CD4-positive, alpha-beta T cell treated with Interleukin-17A for 1 hour (primary cell): ENCODE results near the gene DUSP8.
"Not testable (repeated sequence)": the region's sequence is repeated elsewhere in the genome, so short reads cannot be mapped to it uniquely, and the experiment has no call there.

ENCODE experiments used
- DNase-seq: peaks from one replicate; pipeline ENCODE4 v3.0.0-alpha.2; 2020

The DUSP8 gene

DNA sequence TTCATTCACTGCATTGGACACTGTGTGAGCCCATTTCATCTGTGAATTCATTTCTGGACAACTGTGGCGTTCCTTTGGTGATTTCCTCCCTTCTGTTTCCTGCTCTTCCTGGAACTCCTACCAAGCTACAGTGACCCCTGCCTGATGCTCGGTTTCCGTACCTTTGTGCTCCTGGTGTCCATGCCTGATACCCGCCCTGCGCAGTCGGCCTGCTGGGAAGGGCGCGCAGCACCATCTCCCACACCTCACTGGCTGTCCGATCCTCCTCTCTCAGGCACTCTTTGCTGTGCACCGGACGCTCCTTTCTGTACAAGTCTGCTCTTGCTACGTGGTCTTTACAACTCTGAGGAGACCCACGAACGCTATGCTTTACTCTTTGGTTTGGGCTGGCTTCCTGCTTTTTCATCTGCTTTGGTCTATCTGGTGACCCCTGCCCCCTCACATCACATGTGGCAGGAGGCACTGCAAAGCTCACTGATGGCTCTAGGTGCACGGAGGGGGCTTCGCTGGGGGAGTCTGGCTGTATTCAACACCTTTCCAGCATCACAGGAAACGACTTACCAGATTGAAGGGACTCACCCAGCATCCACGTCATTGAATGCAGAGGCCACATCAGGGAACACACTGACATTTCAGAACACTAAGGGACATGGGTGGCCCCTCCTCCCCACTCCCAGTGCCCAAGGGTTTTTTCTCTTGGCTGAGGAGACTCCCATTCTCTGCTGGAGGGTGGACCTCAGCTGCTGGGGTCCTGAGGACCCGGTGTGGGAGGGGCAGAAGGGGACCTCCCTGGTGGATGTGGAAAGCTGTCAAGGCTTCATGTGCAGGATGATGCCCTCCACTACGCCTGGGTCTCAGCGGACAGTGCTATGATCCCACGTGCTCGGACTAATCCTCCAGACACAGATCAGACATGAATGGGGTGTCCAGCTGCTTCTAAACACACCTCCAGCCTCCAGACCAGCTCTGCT lies 58.5 kb downstream of the DUSP8 start:
- no peak for DNase-seq

GRCh38 chr11:1512531-1513258 lies 59.4 kb downstream of the DUSP8 start:
- peak; percentile 5 for DNase-seq

DNA sequence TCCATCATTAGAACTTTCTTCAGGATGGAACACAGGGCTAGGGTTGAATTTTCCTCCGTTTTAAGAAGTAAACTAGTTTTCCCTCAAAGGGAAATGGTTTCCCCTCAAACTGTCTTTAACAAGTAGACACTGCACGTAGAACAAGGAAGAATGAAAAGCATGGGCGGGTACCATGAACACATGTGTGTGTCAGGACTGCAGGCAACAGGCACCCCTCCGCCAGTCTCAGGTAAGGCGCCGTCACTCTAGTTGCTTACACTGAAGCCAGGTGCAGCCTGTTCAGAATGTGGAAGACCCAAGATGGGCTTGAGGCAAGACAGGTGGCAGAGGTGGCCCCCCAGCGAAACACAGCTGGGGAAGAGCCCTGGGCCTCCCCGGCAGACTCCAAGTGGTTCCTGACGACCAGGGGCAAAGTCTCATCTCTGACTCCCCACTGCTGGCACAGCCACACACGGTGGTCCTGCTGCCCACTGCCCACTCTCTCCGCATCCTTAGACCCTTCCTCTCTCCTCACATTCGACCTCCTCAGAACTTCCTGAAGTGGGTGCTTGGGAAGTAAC lies 60.1 kb downstream of the DUSP8 start:
- DNase-seq = no peak

GRCh38 chr11:1510928-1511327 lies 61.1 kb downstream of the DUSP8 start:
- no peak for DNase-seq

DNA sequence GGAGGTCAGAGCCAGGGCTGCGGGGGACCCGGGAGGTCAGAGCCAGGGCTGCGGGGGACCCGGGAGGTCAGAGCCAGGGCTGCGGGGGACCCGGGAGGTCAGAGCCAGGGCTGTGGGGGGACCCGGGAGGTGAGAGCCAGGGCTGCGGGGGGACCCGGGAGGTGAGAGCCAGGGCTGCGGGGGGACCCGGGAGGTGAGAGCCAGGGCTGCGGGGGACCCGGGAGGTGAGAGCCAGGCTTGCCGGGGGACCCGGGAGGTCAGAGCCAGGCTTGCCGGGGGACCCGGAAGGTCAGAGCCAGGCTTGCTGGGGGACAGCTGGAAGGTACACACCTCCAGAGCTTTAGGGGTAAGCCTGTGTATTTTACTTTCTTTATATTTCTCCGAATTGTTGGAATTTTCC lies 61.7 kb downstream of the DUSP8 start:
- DNase-seq = not testable (repeated sequence)

- DNase-seq = no peak
Observed at GRCh38 chr11:1509626-1510255, 62.3 kb downstream of the DUSP8 start.

- no peak for DNase-seq
Observed at GRCh38 chr11:1508986-1509385, 63.1 kb downstream of the DUSP8 start.

DNA sequence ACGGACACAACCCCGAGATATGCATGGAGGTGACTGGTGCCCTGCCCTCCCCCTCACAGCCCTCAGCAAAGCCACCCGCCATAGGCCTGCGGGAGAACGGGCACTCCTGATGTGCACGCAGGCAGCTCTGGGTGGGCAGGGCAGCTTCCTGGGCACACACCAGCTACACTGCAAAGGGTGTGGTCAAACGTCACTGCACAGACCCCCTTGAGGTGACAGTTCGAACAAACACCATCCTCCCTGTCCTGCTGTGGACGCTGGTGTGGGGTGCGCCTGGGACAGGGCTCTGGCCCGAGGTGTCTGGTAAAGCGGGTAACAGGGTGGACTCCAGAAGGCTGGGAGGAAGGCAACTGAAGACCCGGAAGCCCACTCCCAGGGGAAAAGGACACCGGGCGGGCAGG lies 63.6 kb downstream of the DUSP8 start:
- DNase-seq = no peak

GRCh38 chr11:1507381-1508140 lies 64.5 kb downstream of the DUSP8 start:
- no peak for DNase-seq

DNA sequence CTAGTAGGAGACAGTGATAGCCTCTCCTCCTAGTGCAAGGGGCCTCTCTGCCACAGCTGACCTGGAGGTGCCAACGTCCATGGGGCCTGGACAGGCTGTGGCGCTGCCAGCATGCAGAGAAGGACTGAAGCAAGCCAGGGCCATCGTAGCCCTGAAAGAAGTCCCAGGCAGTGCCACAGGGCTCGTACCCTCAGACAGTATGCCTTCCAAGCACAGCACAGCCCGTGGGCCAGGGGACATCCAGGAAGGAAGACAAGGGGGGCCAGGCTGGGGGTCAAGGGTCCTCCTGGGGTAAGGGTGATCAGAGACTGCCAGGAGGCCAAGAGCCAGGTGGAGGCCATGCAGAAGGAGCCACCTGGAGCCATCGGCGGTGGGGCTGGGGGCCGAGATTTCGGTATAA lies 65.1 kb downstream of the DUSP8 start:
- DNase-seq = no peak

DNA sequence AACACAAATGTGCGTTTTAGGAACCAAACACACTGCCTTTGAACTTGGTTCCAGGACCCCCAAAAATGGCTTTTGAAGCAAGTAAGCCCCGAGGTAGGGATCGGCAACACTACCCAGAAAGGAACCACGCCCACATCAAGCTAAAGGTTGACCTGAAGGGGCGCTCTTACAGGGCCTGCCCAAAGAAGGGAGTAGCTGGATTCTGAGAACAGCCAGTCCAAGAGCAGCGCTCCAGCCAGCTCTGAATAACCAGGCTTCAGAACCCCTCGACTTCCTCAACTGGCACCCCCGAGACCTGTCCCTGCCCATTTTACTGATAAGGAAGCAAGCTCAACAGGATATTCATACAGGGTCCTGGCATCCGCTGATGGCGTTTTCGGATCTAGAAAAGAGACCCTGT lies 66.6 kb downstream of the DUSP8 start:
- DNase-seq = no peak

GRCh38 chr11:1504581-1505290 lies 67.3 kb downstream of the DUSP8 start:
- no peak for DNase-seq

DNA sequence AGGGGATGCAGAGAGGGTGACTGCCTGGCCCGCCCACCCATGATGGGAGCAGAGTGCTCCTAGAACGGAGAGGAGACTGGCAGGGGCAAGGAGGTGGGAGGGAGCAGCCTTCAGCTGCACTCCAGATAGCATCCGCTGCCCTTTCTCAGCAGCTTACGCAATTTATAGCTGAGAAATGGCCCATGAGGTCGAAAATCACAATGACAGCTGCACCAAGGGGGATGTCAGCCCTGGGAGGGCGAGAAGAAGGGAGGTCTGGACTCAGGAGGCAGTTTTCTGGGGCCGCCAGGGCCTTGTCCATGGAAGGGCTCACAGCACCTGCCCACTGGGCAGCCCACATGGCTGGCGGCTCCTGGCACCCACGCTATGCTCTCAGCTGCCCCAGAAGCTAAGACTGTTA lies 67.9 kb downstream of the DUSP8 start:
- no peak for DNase-seq
